A549 treated with CORT108297 at 1 μM for 4 hours (cell line): ENCODE data around the gene TLX2. TPM values are rescaled to one million over a fixed set of nuclear protein-coding genes. Genes with fewer than 3 reads are reported as not detected.

Source experiments
- total RNA-seq: library from RNA; stranded (reverse); fragments of 200-300 nt; extraction: Qiagen RNA extraction; gene quantifications from 5 replicates; pipeline ENCODE4 v1.2.3, GENCODE V29; 2022

TLX2 gene
- total RNA-seq = 0.16 to 0.44 TPM (median 0.27 TPM) in 5 replicates

DNA sequence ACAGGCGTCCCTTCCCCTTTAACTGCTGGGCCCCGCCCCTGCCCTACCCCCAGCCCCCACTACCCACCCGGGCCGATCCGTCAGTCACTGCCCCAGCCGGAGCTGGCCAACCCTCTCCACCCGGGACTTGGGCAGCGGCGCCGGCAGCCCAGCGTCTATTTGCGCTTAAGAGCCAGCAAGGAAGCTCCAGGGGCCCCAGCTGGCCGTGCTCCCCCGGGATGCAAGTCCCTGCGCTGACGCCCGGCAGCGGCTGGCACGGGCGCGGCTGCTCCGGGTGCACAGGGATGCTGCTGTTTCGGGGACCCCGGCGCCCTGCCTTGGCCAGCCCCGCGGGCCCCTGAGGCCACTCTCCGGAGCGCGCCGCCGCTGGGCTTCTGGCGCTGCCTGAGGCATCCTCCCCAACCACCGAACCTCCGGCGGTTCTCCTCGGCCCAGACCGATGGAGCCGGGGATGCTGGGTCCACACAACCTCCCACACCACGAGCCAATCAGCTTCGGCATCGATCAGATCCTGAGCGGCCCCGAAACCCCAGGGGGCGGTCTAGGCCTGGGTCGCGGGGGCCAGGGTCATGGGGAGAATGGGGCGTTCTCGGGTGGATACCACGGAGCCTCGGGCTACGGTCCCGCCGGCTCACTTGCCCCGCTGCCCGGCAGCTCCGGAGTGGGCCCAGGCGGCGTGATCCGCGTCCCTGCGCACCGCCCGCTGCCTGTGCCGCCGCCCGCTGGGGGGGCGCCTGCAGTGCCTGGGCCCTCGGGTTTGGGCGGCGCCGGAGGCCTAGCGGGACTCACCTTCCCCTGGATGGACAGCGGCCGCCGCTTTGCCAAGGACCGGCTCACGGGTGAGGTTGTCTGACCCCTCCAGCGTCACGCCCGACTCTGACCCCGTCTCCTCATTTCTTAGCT, at the start of gene TLX2:
TLX2 (plus strand) TSS at position 83 of the 903 bp plus-strand sequence; CDS start at position 440, 357 bp downstream.

DNA sequence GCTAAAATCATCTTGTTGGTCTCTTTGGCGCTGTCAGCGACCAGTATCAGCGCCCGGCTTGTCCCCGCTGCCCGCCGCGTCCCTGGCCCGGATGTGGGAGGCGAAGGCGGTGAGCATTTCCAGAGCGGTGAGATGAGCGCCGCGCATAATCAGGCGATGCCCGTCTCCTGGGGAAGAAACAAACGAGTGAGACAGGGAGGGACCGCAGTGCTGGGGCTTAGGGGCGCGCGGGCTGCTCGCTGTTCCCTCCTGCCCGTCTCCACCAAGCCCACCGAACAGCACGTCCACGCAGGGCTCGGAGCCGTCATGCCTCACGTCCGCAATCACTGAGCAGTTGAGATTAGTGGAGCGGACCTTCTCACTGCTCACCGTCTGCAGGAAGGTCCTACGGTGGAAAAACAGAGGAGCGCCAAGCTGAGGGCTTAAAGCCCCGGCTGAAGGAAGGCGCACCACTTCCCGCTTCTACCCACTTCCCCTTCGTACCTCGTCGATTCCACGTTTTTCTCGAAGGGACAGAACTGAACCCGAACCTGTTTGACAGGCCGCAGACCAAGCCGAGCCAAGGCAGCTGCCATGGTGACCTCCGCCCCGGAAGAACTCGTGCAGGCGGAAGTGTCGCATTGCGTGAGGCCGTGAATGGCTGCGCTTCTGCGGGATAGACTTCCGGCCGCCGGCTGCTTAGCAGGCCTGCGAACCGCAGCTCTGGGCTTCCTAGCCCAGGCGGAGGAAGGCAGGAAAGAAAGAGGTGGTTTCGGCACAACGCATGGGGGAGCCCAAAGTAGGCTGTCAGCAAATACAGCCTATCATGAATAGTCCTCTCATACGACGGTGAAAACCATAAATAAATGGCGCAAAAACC, 41.9 kb upstream of the TLX2 start, which contains the start of gene MRPL53:
MRPL53 (minus strand) TSS at position 595 of the 859 bp plus-strand sequence; CDS start at position 575, 20 bp downstream.

DNA sequence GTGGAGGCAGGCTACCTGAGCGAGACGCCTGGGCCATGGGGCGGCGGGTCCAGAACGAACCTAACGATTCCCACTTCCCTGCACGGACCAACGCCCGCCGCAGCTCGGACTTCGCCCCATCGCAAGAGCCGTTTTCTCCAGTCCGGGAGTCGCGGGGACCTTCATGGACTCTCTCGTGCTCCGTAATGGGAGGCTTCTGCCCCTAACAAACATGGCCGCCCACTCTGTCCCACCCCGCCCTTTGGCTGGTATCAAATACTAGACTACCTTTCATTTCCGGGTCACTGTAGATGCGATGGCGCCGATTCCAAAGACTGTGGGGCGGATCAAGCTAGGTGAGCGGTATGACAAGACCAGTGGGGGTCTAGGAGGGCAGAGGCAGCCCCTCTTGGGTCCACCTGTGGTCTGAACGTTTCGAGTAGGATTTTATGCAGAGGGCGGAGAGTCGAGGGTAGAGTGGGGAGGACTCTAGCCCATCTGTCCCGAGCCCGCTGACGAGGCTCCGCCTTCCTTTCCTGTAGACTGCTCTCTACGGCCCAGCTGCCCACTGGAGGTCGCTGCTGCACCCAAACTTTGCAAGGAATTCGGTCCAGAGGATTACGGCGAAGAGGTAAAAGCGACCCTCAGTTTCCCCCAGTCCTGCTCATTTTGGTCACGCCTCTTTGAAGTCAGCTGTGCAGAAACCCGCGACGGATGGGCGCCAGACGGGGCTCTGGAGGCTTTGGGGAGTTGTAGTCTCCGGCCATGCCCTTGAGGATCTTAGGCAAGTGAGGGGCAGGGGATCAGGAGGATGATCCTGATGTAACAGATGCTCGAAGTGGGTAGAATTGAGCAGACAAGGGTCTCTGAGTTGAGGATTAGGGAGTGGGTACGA, 31.2 kb upstream of the TLX2 start, which contains the start of the genes CCDC142 and TTC31:
CCDC142 (minus strand) TSS at position 198 of the 874 bp plus-strand sequence; CDS start at position 37, 161 bp downstream.
TTC31 (plus strand) TSS at position 281 of the 874 bp plus-strand sequence; CDS start at position 296, 15 bp downstream.

DNA sequence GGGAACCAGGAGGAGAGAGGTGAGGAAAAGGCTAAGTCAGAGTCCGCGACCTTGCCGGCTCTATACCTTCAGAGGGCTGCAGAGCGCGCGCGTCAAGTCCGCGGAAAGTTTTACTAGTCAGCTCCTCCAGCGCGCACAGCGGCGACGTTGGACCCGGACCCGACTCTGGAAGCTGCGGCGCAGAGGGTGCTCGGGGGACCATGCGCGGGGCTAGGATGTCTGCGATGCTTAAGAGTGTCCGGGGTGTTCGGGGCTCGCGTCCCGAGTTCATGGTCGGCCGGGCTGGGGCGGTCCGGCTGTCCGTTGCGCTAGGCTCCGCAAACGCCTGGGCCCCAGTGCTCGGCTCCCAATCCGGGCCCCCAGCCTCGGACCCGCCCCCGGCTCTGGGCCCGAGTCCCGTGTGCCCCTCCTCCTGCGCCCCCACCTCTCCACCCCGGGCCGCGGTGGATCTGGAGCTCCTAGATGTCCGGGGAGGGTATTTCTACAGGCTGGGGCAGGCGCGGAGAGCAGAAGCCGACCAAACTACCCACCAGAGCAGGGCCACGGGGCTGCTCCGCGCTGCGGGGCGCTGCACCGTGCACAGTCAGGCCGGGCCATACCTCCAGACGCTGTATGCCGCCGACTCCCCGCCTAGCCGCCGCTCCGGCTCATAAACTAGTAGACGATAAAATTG, 14.8 kb upstream of the TLX2 start, which contains the start of gene LBX2:
LBX2 (minus strand) TSS at position 337 of the 673 bp plus-strand sequence; CDS start at position 271, 66 bp downstream.

DNA sequence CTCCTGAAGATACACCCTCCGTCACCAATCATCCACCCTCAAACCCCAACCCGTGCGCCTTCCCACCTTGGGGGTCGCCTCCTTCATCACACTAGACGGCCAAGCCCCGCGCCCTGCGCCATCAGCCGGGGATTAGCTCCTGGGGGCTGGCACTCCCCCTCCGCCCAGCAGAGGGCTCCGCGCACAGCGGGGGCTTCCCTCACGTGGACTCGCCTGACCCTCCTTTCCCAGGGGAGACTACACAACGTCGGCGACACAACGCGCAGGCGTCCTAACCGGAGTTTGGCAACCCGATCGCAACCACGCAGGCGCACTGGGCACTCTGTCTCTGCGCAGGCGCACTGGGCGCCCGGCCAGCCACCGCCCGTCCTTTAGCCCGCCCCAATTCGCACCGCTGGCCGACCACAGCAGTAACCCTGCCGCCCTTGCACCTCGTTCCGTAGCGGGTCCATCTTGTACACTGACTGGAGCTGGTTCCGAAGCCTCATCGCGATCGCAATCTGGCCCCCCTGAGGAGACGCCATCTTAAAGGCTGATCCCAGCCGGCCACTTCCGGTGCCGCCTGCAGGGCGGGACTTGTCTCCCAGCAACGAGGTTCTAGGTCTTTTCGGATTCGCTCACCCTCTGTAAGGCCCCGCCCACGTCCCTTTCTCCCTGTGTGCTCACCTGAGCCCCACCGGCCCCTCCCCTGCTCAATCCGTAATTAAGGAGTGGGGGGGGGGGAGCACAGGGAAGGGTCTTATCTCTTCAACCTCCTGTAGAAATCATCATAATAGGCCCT, 6.9 kb upstream of the TLX2 start, which contains the start of gene PCGF1:
PCGF1 (minus strand) TSS at position 551 of the 781 bp plus-strand sequence; CDS start at position 524, 27 bp downstream.

DNA sequence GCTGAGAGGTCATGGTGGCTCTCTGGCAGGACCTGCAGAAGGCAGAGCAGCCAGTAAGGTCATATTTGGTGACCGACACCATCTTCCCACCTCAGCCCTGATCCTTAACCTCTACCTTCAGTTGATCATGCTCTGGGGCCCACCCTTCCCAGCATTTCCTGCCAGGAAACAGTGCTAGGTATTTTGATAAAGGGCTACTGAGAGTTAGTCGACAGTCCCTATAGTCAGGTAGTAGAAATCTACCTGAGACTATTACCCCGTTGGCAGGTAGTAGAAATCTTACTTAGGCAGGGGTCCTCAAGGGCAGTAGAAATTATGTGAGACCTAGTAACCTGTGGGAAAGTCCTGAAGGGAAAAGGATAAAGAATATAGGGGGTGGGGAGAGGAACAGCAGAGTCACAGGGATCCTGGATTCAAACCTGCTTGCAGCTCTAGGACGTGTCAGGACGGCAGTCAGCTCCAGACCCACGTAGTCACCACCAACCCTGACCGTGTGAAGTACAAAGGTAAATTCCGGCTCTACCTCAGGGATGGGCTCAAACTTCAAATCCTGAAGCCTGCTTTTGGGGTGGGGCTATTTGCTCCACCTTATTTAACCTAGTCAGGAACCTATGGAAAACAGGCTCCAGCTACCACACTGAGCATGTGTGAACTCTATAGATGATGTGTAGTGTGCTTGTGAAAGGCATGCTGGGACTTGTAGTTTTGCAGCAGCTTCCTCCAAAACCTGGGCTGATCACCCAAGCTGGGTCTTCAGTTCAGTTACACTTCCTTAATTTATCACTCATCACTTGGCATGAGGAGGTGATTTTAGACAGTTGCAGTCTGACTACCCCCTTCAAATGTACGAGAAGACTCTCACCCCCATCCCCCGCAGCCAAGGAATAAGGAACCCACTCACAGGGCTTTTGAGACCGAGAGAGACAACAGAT, 11.7 kb downstream of the TLX2 start, which contains the start of gene DQX1:
DQX1 (minus strand) TSS at position 515 of the 932 bp plus-strand sequence; CDS start at position 13, 502 bp downstream.

DNA sequence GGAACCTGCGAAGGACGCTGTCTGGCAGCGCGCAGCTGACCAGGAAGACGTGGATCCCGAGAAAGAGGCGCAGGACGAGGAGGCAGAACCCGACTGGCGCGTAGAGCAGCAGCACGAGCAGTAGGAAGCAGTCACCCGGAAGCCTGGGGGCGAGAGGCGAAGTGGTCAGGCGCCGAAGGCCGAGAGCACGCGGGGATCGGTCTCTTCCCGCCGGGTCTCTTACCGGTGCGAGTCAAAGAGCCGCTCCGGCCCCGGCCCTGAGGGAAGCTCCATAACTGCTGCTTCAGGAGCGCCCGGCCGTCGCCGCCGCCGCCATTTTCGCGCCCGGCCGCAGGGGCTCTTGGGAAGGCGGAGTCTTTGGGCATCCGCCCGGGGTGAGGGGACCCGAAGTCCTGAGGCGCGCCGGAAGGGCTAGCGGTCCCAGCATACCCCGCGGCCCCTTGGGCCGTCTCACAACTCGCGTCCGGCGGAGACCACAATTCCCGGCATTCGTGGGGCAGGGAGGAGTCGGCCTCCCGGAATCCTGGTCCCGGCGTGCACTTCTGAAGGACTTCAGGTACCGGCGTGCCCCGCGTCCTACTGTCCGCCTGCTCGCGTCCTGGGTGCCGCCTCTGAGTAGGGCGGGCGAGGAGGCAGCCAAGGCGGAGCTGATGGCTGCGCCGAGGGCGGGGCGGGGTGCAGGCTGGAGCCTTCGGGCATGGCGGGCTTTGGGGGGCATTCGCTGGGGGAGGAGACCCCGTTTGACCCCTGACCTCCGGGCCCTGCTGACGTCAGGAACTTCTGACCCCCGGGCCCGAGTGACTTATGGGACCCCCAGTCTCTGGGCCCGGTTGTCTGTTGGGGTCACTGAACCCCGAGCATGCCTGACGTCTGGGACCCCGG, 15.3 kb downstream of the TLX2 start, which contains the start of the genes AUP1 and HTRA2:
AUP1 (minus strand) TSS at position 350 of the 882 bp plus-strand sequence; CDS start at position 273, 77 bp downstream.
HTRA2 (plus strand) TSS at position 577 of the 882 bp plus-strand sequence; CDS start at position 651, 74 bp downstream.

DNA sequence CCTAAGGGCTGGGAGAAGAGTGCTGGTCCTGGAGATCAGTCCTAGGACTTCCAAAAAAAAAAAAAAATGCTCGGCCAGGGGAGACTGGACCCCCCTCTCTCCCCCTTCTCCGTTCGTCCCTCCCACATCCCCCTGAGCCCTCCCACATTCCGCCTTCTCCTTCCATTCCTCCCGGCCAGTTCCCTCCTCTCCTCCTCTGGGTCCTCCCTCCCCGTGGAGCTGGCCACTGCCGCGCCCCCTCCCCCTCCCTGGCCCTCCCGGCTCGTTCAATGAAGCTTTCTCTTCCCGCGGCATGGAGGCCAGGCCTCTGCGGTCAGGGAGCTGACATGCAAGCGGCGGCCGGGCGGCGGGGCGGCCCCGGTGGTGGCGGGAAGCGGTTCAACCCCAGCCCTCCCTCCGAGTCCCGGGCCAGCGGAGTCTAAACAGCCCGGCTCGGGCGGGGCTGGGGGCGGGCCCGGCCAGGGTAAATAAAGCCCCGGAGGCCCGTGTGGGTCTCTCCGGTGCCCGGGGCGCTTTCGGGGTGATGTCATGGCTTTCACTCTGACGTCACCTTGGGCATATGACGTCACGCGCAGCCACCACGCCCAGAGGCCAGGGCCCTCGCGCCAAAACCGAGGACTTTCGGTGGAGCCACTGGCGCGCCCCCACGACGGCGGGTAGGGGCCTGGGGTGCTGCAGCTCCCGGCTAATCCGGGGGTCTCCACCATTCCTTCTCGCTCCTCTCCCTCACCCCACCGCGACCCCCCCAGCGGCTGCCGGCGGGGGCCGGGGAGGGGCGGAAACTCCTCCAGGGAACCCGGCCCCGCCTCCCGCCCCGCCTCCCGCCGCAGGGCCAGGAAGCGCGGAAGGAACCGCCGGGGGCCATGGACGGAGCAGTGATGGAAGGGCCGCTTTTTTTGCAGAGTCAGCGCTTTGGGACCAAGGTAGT, 39.9 kb downstream of the TLX2 start, which contains the start of the genes DOK1 and LOXL3:
DOK1 (plus strand) TSS at position 829 of the 928 bp plus-strand sequence; CDS start at position 864, 35 bp downstream.
LOXL3 (minus strand) TSS at position 51 of the 928 bp plus-strand sequence. CDS start 1,308 bp downstream, outside the sequence.

Other genes with a start within 250 kb of the TLX2 start
- 0.24 to 0.63 TPM (median 0.42 TPM) in 5 replicates for gene SLC4A5, start 171.0 kb upstream of the TLX2 start, total RNA-seq
- gene DCTN1, start 134.1 kb upstream of the TLX2 start, total RNA-seq = 102 to 155 TPM (median 147 TPM) in 5 replicates
- gene C2orf81, start 92.8 kb upstream of the TLX2 start, total RNA-seq = 2.5 to 4.0 TPM (median 3.3 TPM) in 5 replicates
- 71.7 to 93.6 TPM (median 91.4 TPM) in 5 replicates for gene WDR54, start 92.7 kb upstream of the TLX2 start, total RNA-seq
- gene RTKN, start 72.5 kb upstream of the TLX2 start, total RNA-seq = 19.7 to 29.6 TPM (median 26.0 TPM) in 5 replicates
- 53.3 to 59.3 TPM (median 55.7 TPM) in 5 replicates for gene INO80B, start 59.4 kb upstream of the TLX2 start, total RNA-seq
- gene WBP1, start 56.0 kb upstream of the TLX2 start, total RNA-seq = 46.5 to 91.2 TPM (median 87.8 TPM) in 5 replicates
- gene MOGS, start 49.1 kb upstream of the TLX2 start, total RNA-seq = 38.2 to 57.7 TPM (median 53.4 TPM) in 5 replicates
- 94.6 to 158 TPM (median 138 TPM) in 5 replicates for gene MRPL53, start 41.8 kb upstream of the TLX2 start, total RNA-seq
- 10.8 to 16.9 TPM (median 15.4 TPM) in 5 replicates for gene CCDC142, start 31.5 kb upstream of the TLX2 start, total RNA-seq
- gene TTC31, start 31.4 kb upstream of the TLX2 start, total RNA-seq = 15.5 to 20.4 TPM (median 17.6 TPM) in 5 replicates
- gene LBX2, start 14.8 kb upstream of the TLX2 start, total RNA-seq = 2.5 to 4.4 TPM (median 4.2 TPM) in 5 replicates
- 31.7 to 39.8 TPM (median 34.6 TPM) in 5 replicates for gene PCGF1, start 6.8 kb upstream of the TLX2 start, total RNA-seq
- 0.06 to 0.16 TPM (median 0.12 TPM) in 5 replicates for gene DQX1, start 11.8 kb downstream of the TLX2 start, total RNA-seq
- 187 to 255 TPM (median 247 TPM) in 5 replicates for gene AUP1, start 15.3 kb downstream of the TLX2 start, total RNA-seq
- gene HTRA2, start 15.5 kb downstream of the TLX2 start, total RNA-seq = 34.7 to 45.7 TPM (median 41.8 TPM) in 5 replicates
- gene LOXL3, start 39.5 kb downstream of the TLX2 start, total RNA-seq = 0.22 to 0.37 TPM (median 0.33 TPM) in 5 replicates
- 3.4 to 5.4 TPM (median 4.5 TPM) in 5 replicates for gene DOK1, start 40.3 kb downstream of the TLX2 start, total RNA-seq
- gene M1AP, start 133.9 kb downstream of the TLX2 start, total RNA-seq = not detected in 5 replicates
- gene SEMA4F, start 139.8 kb downstream of the TLX2 start, total RNA-seq = 8.7 to 13.8 TPM (median 11.1 TPM) in 5 replicates